ENCODE measurements around the gene CCR9. TPM values are rescaled to one million over a fixed set of nuclear protein-coding genes. Genes with fewer than 3 reads are reported as not detected.

The CCR9 gene
- polyA plus RNA-seq, 3 donors = not detected

DNA sequence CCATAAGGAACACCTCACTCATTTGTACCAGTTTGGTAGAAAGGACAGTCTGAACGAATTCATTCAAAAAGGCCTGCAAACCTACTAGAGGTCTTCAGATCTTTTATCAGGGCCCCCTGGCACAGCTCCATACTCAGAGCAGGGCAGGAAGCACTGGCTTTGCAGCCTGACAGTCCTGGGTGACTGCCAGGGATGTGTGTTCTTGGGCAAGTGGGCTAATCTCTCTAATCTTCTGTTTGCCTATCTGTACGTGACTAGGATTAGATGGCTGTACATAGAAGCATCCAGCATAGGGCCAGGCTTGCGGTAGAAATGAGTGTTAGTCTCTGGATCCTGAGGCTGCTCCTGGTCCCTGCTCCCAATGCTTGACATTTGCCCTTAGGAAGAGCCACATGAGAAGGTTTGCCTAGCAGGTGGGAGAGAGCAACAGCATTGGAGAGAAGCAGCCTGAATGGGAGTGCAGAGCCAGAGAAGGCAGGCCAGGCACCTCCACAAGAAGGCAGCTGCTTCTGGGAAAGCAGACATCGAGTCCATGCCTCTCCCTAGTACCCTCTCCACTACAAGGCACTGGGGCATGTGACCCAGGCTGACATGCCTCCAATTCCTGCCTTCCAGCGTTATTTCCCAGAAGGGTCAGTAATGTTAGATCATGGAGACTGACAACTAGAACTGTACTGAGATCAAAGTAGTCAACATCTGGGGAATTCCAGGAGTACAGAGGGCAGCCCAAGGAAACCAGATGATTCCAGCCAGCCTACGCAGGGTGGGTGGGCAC lies 55.9 kb downstream of the CCR9 start:
- intact Hi-C loops (cut with micrococcal nuclease) = no loop called here
- Histone ChIP-seq H3K36me3 (replicated peaks in 1 of 2; ENCODE audit: control insufficient read depth in 1 of 2, insufficient read depth in 2 of 2, low read length in 2 of 2) (peaks cover 24 to 65% of the 10 kb centered on the region in 2 donors), H3K4me2 (replicated peaks; ENCODE audit: extremely low read depth, low read length, poor library complexity, severe bottlenecking) (no peak overlapping the region), H4K20me1 (ENCODE audit: insufficient read depth, low read length) (peaks cover 3% of the 10 kb centered on the region), H3K9me3 (replicated peaks in 1 of 2; ENCODE audit: control insufficient read depth in 1 of 2, insufficient read depth in 1 of 2, low read length in 2 of 2) (no peaks in the 10 kb centered on the region), H3K4me1 (ENCODE audit: control insufficient read depth in 1 of 2, insufficient read depth in 2 of 2, low read length in 2 of 2) (peaks cover 0 to 2% of the 10 kb centered on the region in 2 donors), H3K27me3 (ENCODE audit: control insufficient read depth in 2 of 2, insufficient read depth in 2 of 2, low read length in 2 of 2) (no peaks in the 10 kb centered on the region), H3K27ac (ENCODE audit: low read depth in 1 of 2, low read length in 2 of 2) (no peak overlapping the region), H3K79me2 (ENCODE audit: insufficient read depth, low read length) (no peaks in the 10 kb centered on the region), H3K4me3 (replicated peaks in 1 of 3; ENCODE audit: low read depth in 2 of 3, low read length in 3 of 3) (no peak overlapping the region), H2AFZ (ENCODE audit: insufficient read depth, low read depth, low read length, poor library complexity, severe bottlenecking) (no peak overlapping the region), H3K9ac (ENCODE audit: insufficient read depth, low read length, poor library complexity, severe bottlenecking) (no peak overlapping the region)
- peaks cover 63 to 64% of the 10 kb centered on the region in 2 donors for H3K36me3 Mint-ChIP-seq
- 69% methylated on average over 4 of the region's 6 CpGs for WGBS (ENCODE audit: insufficient coverage)
- TF ChIP-seq, protein P1, sequence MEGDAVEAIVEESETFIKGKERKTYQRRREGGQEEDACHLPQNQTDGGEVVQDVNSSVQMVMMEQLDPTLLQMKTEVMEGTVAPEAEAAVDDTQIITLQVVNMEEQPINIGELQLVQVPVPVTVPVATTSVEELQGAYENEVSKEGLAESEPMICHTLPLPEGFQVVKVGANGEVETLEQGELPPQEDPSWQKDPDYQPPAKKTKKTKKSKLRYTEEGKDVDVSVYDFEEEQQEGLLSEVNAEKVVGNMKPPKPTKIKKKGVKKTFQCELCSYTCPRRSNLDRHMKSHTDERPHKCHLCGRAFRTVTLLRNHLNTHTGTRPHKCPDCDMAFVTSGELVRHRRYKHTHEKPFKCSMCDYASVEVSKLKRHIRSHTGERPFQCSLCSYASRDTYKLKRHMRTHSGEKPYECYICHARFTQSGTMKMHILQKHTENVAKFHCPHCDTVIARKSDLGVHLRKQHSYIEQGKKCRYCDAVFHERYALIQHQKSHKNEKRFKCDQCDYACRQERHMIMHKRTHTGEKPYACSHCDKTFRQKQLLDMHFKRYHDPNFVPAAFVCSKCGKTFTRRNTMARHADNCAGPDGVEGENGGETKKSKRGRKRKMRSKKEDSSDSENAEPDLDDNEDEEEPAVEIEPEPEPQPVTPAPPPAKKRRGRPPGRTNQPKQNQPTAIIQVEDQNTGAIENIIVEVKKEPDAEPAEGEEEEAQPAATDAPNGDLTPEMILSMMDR (IDR thresholded peaks at IDR 0.05) = no peak
- peaks cover 0 to 1% (median 0%) of the 10 kb centered on the region in 3 donors for H3K27me3 Mint-ChIP-seq (ENCODE audit: low read depth in 3 of 3)
- DNase-seq = no peak
- peaks cover 4% of the 10 kb centered on the region for H3K4me1 Mint-ChIP-seq
- no peak overlapping the region for H3K4me3 Mint-ChIP-seq
- peak overlapping the region in 2 of 7 donors; percentile 15 to 16 for H3K27ac Mint-ChIP-seq
- no peaks in the 10 kb centered on the region for H3K9me3 Mint-ChIP-seq

GRCh38 chr3:45943207-45943846 lies 57.0 kb downstream of the CCR9 start, which contains the start of gene CXCR6:
Gene CXCR6, plus strand, starts transcription at chr3:45943464. Its CDS starts 3,018 bp downstream, at chr3:45946482.
- Histone ChIP-seq H3K4me3 (replicated peaks in 1 of 3; ENCODE audit: low read depth in 2 of 3, low read length in 3 of 3) (no peak within 1 kb of the TSS), H3K36me3 (replicated peaks in 1 of 2; ENCODE audit: control insufficient read depth in 1 of 2, insufficient read depth in 2 of 2, low read length in 2 of 2) (peaks cover 29 to 67% of the 10 kb centered on the region in 2 donors), H3K9me3 (replicated peaks in 1 of 2; ENCODE audit: control insufficient read depth in 1 of 2, insufficient read depth in 1 of 2, low read length in 2 of 2) (no peaks in the 10 kb centered on the region), H2AFZ (ENCODE audit: insufficient read depth, low read depth, low read length, poor library complexity, severe bottlenecking) (no peak within 1 kb of the TSS), H3K4me1 (ENCODE audit: control insufficient read depth in 1 of 2, insufficient read depth in 2 of 2, low read length in 2 of 2) (peaks cover 0 to 2% of the 10 kb centered on the region in 2 donors), H3K4me2 (replicated peaks; ENCODE audit: extremely low read depth, low read length, poor library complexity, severe bottlenecking) (no peak within 1 kb of the TSS), H3K79me2 (ENCODE audit: insufficient read depth, low read length) (no peaks in the 10 kb centered on the region), H3K9ac (ENCODE audit: insufficient read depth, low read length, poor library complexity, severe bottlenecking) (no peak within 1 kb of the TSS), H4K20me1 (ENCODE audit: insufficient read depth, low read length) (peaks cover 3% of the 10 kb centered on the region), H3K27ac (ENCODE audit: low read depth in 1 of 2, low read length in 2 of 2) (no peak within 1 kb of the TSS), H3K27me3 (ENCODE audit: control insufficient read depth in 2 of 2, insufficient read depth in 2 of 2, low read length in 2 of 2) (no peaks in the 10 kb centered on the region)
- Mint-ChIP-seq H3K4me1 (peaks cover 4% of the 10 kb centered on the region), H3K4me3 (no peak within 1 kb of the TSS), H3K9me3 (no peaks in the 10 kb centered on the region), H3K27ac (no peak within 1 kb of the TSS), H3K27me3 (ENCODE audit: low read depth in 3 of 3) (peaks cover 0 to 1% (median 0%) of the 10 kb centered on the region in 3 donors), H3K36me3 (peaks cover 61 to 63% of the 10 kb centered on the region in 2 donors)
- intact Hi-C loops (cut with micrococcal nuclease) = no loop called here
- 98% methylated on average over 6 of the region's 8 CpGs for WGBS (ENCODE audit: insufficient coverage)
- DNase-seq = no peak
- TF ChIP-seq, protein P1 (IDR thresholded peaks at IDR 0.05) = no peak

All from CD14-positive monocyte (primary cell).